Activated CD4-positive, alpha-beta memory T cell treated with anti-CD3 and anti-CD28 coated beads, Interleukin-2, amount 10 ng/mL, durations not matched to agents 7 days and 5 days (primary cell): ENCODE results near the gene HDHD5. TPM values are rescaled to one million over a fixed set of nuclear protein-coding genes. Genes with fewer than 3 reads are reported as not detected.

Source experiments
- CTCF ChIA-PET: fragments of 350-600 bp; sonication (Branson Sonifier 250); formaldehyde crosslinking; loops from one replicate; lab custom pipeline; 2021; ENCODE audit warnings: antibody characterized with exemption, inconsistent platforms; lab: Charles Lee
- POLR2A ChIA-PET: fragments of 350-600 bp; sonication (Branson Sonifier 250); formaldehyde crosslinking; loops from one replicate; lab custom pipeline; 2021; ENCODE audit warnings: antibody characterized with exemption; lab: Charles Lee
- DNase-seq: peaks from one replicate; pipeline ENCODE4 v3.0.0-alpha.2; 2020
- H3K27ac Mint-ChIP-seq: one replicate; pipeline ENCODE4 v1.8.0; 2021; ENCODE audit warnings: mild to moderate bottlenecking, mixed read lengths
- H3K27me3 Mint-ChIP-seq: one replicate; pipeline ENCODE4 v1.8.0; 2021; ENCODE audit warnings: mixed read lengths
- H3K36me3 Mint-ChIP-seq: one replicate; pipeline ENCODE4 v1.8.0; 2021; ENCODE audit warnings: low read depth, mixed read lengths
- H3K4me1 Mint-ChIP-seq: one replicate; pipeline ENCODE4 v1.8.0; 2021; ENCODE audit warnings: mixed read lengths
- H3K4me3 Mint-ChIP-seq: one replicate; pipeline ENCODE4 v1.8.0; 2021; ENCODE audit warnings: mild to moderate bottlenecking, mixed read lengths
- H3K9me3 Mint-ChIP-seq: one replicate; pipeline ENCODE4 v1.8.0; 2021; ENCODE audit warnings: mixed read lengths
- total RNA-seq, 2 experiments: library from RNA; stranded (reverse); gene quantifications; one replicate each; pipeline ENCODE4 v1.2.3, GENCODE V29; 2021

The HDHD5 gene
- total RNA-seq, 2 experiments from 2014 or later: 27.1 TPM

DNA sequence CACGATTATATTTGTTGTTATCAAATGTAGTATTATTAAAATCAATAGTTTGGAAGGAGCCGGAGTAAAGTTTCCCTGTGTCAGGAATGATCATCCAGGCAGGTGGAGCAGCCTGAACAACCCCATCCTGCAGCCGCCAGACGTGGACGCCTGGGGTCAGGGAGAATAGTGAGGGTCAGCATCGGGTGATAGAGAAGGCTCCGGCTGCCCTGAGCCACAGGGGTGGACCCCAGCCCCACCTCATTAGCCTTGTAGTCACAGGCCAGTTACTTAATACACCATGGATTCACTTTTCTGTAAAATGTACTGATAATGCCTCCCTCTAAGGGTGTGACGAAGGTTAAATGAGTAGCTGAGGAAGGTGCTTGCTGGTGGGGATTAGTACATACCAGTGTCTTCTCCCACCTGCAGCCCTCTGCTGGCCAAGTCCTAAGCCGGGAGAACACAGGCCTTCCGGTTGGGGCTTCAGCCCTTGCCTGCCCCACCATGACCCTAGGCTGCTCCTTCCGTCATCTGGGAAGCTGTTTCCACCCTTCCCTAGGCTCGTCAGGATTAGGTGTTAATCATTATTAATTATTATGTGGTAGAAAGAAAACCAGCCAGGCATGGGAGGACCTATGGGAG is 52.8 kb downstream of the HDHD5 start:
- H3K4me1 Mint-ChIP-seq: peaks cover 38% of the 10 kb centered on the region
- CTCF ChIA-PET: interaction anchor here (0.9 to 2.0 kb wide), 3 partner anchors 10 to 65 kb away, joined by 3 to 9 read pairs (median 6); no protein-coding TSS in a partner anchor

GRCh38 chr22:17105143-17106129 is 53.6 kb downstream of the HDHD5 start:
- H3K4me1 Mint-ChIP-seq: peaks cover 45% of the 10 kb centered on the region
- ChIA-PET CTCF (no interaction called here), POLR2A (interaction anchor here (1.3 to 2.5 kb wide), 4 partner anchors 8 to 54 kb away, joined by 3 to 12 read pairs (median 4); partner anchors contain the start of genes HDHD5 and IL17RA)
- no peaks in the 10 kb centered on the region for H3K27me3 Mint-ChIP-seq
- peaks cover 64% of the 10 kb centered on the region for H3K36me3 Mint-ChIP-seq
- no peaks in the 10 kb centered on the region for H3K9me3 Mint-ChIP-seq
- no peak for DNase-seq
- no peak overlapping the region for H3K4me3 Mint-ChIP-seq
- peak overlapping the region; percentile 86 for H3K27ac Mint-ChIP-seq

More for the DNA sequence above, 52.8 kb downstream of the HDHD5 start:
- no peak for DNase-seq
- Mint-ChIP-seq H3K9me3 (no peaks in the 10 kb centered on the region), H3K27ac (peak overlapping the region; percentile 86), H3K27me3 (no peaks in the 10 kb centered on the region), H3K4me3 (peak overlapping the region; percentile 54), H3K36me3 (peaks cover 59% of the 10 kb centered on the region)
- POLR2A ChIA-PET: interaction anchor here (1.1 to 2.5 kb wide), 8 partner anchors 8 to 113 kb away, joined by 3 to 12 read pairs (median 6); partner anchors contain the start of genes ADA2, HDHD5 and IL17RA

- no peak for DNase-seq
- Mint-ChIP-seq H3K4me1 (peaks cover 55% of the 10 kb centered on the region), H3K4me3 (no peak overlapping the region), H3K27ac (no peak overlapping the region), H3K27me3 (no peaks in the 10 kb centered on the region), H3K36me3 (peaks cover 69% of the 10 kb centered on the region), H3K9me3 (no peaks in the 10 kb centered on the region)
- POLR2A ChIA-PET: interaction anchor here (1.6 kb wide), 1 partner anchor 17 kb away, joined by 3 read pairs; no protein-coding TSS in a partner anchor
- CTCF ChIA-PET: no interaction called here
Measured at GRCh38 chr22:17104336-17104935, 54.6 kb downstream of the HDHD5 start.

DNA sequence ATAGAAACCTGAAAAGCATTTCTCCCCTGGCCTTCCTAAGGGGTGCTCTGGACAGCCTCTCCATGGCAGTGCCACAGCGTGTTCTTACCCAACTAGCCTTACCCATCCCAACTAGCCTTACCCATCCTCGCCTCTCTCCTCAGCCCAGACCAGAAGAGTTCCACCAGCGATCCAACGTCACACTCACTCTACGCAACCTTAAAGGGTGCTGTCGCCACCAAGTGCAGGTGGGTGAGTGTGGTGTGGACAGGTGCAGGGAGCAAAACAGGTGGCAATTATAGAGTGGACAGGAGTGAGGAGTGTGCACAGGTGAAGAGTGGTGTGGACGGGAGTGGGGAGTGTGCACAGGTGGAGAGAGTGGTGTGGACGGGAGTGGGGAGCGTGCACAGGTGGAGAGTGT is 55.7 kb downstream of the HDHD5 start:
- ChIA-PET POLR2A (no interaction called here), CTCF (no interaction called here)

GRCh38 chr22:17102297-17102667 is 56.8 kb downstream of the HDHD5 start:
- POLR2A ChIA-PET: interaction anchor here (1.1 kb wide), 1 partner anchor 11 kb away, joined by 5 read pairs; no protein-coding TSS in a partner anchor
- Mint-ChIP-seq H3K9me3 (no peaks in the 10 kb centered on the region), H3K36me3 (peaks cover 82% of the 10 kb centered on the region), H3K4me1 (peaks cover 70% of the 10 kb centered on the region), H3K27me3 (no peaks in the 10 kb centered on the region), H3K27ac (peak overlapping the region; percentile 3), H3K4me3 (no peak overlapping the region)
- CTCF ChIA-PET: no interaction called here
- no peak for DNase-seq

More for the DNA sequence above, 55.7 kb downstream of the HDHD5 start:
- H3K4me3 Mint-ChIP-seq: no peak overlapping the region
- H3K27ac Mint-ChIP-seq: no peak overlapping the region
- no peaks in the 10 kb centered on the region for H3K9me3 Mint-ChIP-seq
- H3K4me1 Mint-ChIP-seq: peaks cover 65% of the 10 kb centered on the region
- no peak for DNase-seq
- H3K27me3 Mint-ChIP-seq: no peaks in the 10 kb centered on the region
- peaks cover 79% of the 10 kb centered on the region for H3K36me3 Mint-ChIP-seq

DNA sequence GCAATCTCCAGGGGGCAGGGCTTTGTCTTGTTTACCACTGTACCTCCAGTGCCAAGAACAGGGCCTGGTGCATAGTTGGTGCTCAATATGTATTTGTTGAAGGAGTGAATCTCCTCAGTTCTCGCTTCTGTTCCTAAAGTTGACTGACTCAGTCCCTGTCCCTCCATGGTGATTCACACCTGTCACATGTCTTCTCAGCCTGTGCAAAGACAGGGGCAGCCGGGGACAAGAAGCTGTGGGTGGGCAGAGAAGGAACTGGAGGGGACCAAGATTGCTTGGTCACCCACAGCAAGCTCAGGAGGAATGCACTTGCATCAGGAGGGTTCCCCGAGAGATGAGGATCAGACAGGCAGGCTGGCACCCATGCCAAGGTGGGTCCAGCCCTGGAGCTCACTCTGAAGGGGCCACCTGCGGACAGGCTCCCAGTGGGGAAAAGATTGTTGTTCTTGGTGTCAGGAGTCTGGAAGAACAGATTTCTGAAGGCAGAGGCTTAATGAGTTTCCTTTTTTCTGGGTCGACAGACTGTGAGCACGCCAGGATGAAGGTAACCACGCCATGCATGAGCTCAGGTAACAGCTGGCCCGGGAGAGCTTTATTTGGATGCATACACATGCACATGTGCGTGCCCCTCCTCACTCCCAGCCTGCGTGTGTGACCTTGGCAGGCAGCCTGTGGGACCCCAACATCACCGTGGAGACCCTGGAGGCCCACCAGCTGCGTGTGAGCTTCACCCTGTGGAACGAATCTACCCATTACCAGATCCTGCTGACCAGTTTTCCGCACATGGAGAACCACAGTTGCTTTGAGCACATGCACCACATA is 57.4 kb downstream of the HDHD5 start:
- peaks cover 69% of the 10 kb centered on the region for H3K4me1 Mint-ChIP-seq
- POLR2A ChIA-PET: interaction anchor here (1.1 kb wide), 1 partner anchor 12 kb away, joined by 5 read pairs; no protein-coding TSS in a partner anchor
- H3K36me3 Mint-ChIP-seq: peaks cover 80% of the 10 kb centered on the region
- peaks cover 3% of the 10 kb centered on the region for H3K27me3 Mint-ChIP-seq
- no peaks in the 10 kb centered on the region for H3K9me3 Mint-ChIP-seq
- H3K4me3 Mint-ChIP-seq: no peak overlapping the region
- CTCF ChIA-PET: no interaction called here
- DNase-seq: no peak
- peak overlapping the region; percentile 14 for H3K27ac Mint-ChIP-seq

- Mint-ChIP-seq H3K36me3 (peaks cover 77% of the 10 kb centered on the region), H3K27me3 (peaks cover 3% of the 10 kb centered on the region), H3K4me1 (peaks cover 67% of the 10 kb centered on the region), H3K9me3 (no peaks in the 10 kb centered on the region), H3K4me3 (no peak overlapping the region), H3K27ac (no peak overlapping the region)
- DNase-seq: no peak
- ChIA-PET CTCF (no interaction called here), POLR2A (no interaction called here)
Measured at GRCh38 chr22:17100621-17101020, 58.5 kb downstream of the HDHD5 start.

DNA sequence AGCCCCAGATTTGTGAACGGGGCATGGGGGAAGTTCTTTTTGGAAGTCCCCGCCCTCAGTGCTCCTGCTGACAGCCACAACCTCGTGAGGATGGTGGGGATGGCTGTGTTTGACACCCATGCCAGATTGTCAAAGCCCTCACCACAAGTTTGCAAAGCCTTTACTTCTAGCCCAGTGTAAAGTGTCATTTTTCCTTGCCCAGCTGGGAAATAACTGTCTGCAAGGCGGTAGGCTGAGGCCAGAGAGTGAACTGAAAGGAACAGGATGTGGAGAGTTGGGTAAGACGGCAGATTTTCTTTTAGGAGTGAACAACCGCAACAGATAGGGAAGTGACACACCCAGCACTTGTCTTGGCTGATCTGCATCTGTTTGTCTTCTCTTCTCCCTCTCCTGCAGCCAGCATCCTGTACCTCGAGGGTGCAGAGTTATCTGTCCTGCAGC is 60.7 kb downstream of the HDHD5 start:
- Mint-ChIP-seq H3K36me3 (peaks cover 64% of the 10 kb centered on the region), H3K4me3 (peak overlapping the region; percentile 38), H3K9me3 (no peaks in the 10 kb centered on the region), H3K4me1 (peaks cover 66% of the 10 kb centered on the region), H3K27ac (peak overlapping the region; percentile 82), H3K27me3 (peaks cover 3% of the 10 kb centered on the region)
- DNase-seq: peak; percentile 63
- ChIA-PET POLR2A (interaction anchor here (0.6 to 3.9 kb wide), 6 partner anchors 9 to 59 kb away, joined by 3 to 39 read pairs (median 4); no protein-coding TSS in a partner anchor), CTCF (interaction anchor here (1.6 to 1.7 kb wide), 2 partner anchors 23 to 73 kb away, joined by 6 to 8 read pairs; no protein-coding TSS in a partner anchor)

- peaks cover 3% of the 10 kb centered on the region for H3K27me3 Mint-ChIP-seq
- peaks cover 59% of the 10 kb centered on the region for H3K36me3 Mint-ChIP-seq
- H3K9me3 Mint-ChIP-seq: no peaks in the 10 kb centered on the region
- POLR2A ChIA-PET: interaction anchor here (0.6 to 3.9 kb wide), 6 partner anchors 9 to 60 kb away, joined by 3 to 39 read pairs (median 6); no protein-coding TSS in a partner anchor
- no peak for DNase-seq
- CTCF ChIA-PET: interaction anchor here (1.1 to 1.5 kb wide), 2 partner anchors 9 to 73 kb away, joined by 3 read pairs; no protein-coding TSS in a partner anchor
- peaks cover 63% of the 10 kb centered on the region for H3K4me1 Mint-ChIP-seq
- peak overlapping the region; percentile 82 for H3K27ac Mint-ChIP-seq
- no peak overlapping the region for H3K4me3 Mint-ChIP-seq
Measured at GRCh38 chr22:17097701-17098100, 61.4 kb downstream of the HDHD5 start.

DNA sequence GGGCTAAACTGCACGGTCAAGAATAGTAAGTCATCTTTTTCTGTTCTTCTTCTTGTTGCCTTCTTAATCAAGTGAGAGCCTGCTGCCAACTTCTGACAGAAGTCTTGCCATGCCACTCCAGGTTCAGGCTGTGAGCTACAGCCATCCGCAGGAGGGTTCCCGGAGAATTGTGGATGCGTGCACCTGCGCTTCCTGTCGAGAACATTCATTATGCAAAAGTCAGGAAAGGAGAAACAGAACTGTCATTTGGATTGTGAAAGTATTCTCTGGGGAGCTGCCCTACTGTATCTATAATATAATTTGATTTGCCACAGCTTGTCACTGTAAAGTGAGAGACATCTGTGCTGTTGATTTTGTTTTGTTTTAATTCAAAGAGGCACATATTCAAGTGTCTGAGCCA is 62.0 kb downstream of the HDHD5 start:
- Mint-ChIP-seq H3K4me1 (peaks cover 63% of the 10 kb centered on the region), H3K4me3 (no peak overlapping the region), H3K27ac (peak overlapping the region; percentile 14), H3K9me3 (no peaks in the 10 kb centered on the region), H3K36me3 (peaks cover 54% of the 10 kb centered on the region), H3K27me3 (peaks cover 3% of the 10 kb centered on the region)
- POLR2A ChIA-PET: interaction anchor here (1.0 to 3.9 kb wide), 3 partner anchors 10 to 22 kb away, joined by 5 to 39 read pairs (median 12); no protein-coding TSS in a partner anchor
- CTCF ChIA-PET: interaction anchor here (1.1 to 1.5 kb wide), 2 partner anchors 9 to 74 kb away, joined by 3 read pairs; no protein-coding TSS in a partner anchor
- no peak for DNase-seq

GRCh38 chr22:17096071-17096470 is 63.0 kb downstream of the HDHD5 start:
- Mint-ChIP-seq H3K27me3 (peaks cover 3% of the 10 kb centered on the region), H3K4me3 (no peak overlapping the region), H3K27ac (no peak overlapping the region), H3K4me1 (peaks cover 58% of the 10 kb centered on the region), H3K36me3 (peaks cover 46% of the 10 kb centered on the region), H3K9me3 (no peaks in the 10 kb centered on the region)
- ChIA-PET POLR2A (no interaction called here), CTCF (interaction anchor here (0.9 kb wide), 1 partner anchor 76 kb away, joined by 3 read pairs; no protein-coding TSS in a partner anchor)
- no peak for DNase-seq
